Ishikawa (cell line): ENCODE measurements around the gene CAPZB.

Source experiments
- CEBPB ChIP-seq: IDR thresholded peaks from 2 replicates; pipeline ENCODE4 v1.6.1; 2012
- CREB1 ChIP-seq: IDR thresholded peaks from 2 replicates; pipeline ENCODE4 v1.6.1; 2012; ENCODE audit warnings: low read depth
- EGR1 ChIP-seq: IDR thresholded peaks from 2 replicates; pipeline ENCODE4 v1.6.1; 2012
- EP300 ChIP-seq: IDR thresholded peaks from 2 replicates; pipeline ENCODE4 v1.6.1; 2012; ENCODE audit warnings: borderline replicate concordance
- FOXM1 ChIP-seq: IDR thresholded peaks from 2 replicates; pipeline ENCODE4 v1.6.1; 2012; ENCODE audit warnings: low read depth, borderline replicate concordance
- NFIC ChIP-seq: IDR thresholded peaks from 2 replicates; pipeline ENCODE4 v1.6.1; 2012
- RAD21 ChIP-seq: IDR thresholded peaks from 2 replicates; pipeline ENCODE4 v1.6.1; 2012; ENCODE audit warnings: low read depth
- TAF1 ChIP-seq: IDR thresholded peaks from 2 replicates; pipeline ENCODE4 v1.6.1; 2012; ENCODE audit warnings: low read depth, mild to moderate bottlenecking
- TCF12 ChIP-seq: IDR thresholded peaks from 2 replicates; pipeline ENCODE4 v1.6.1; 2012; ENCODE audit warnings: low read depth
- TEAD4 ChIP-seq: IDR thresholded peaks from 2 replicates; pipeline ENCODE4 v1.6.1; 2012
- YY1 ChIP-seq: IDR thresholded peaks from 2 replicates; pipeline ENCODE4 v1.6.1; 2012; ENCODE audit warnings: low read depth
- ZBTB7A ChIP-seq: IDR thresholded peaks from 2 replicates; pipeline ENCODE4 v1.6.1; 2012; ENCODE audit warnings: low read depth
- TF ChIP-seq, protein P1 (sequence below): IDR thresholded peaks from 2 replicates; pipeline ENCODE4 v1.6.1; 2012; ENCODE audit warnings: low read depth, mild to moderate bottlenecking
- TF ChIP-seq, protein P2 (sequence below): IDR thresholded peaks from 2 replicates; pipeline ENCODE4 v1.6.1; 2012
- TF ChIP-seq, protein P3 (sequence below): IDR thresholded peaks from 2 replicates; pipeline ENCODE4 v1.6.1; 2012

Gene CAPZB

GRCh38 chr1:19439464-19440171 is 45.7 kb downstream of the CAPZB start:
- TF ChIP-seq RAD21 (peak; percentile 25; the same call in 1 of the 2 replicates), FOXM1 (no peak), CREB1 (no peak)

DNA sequence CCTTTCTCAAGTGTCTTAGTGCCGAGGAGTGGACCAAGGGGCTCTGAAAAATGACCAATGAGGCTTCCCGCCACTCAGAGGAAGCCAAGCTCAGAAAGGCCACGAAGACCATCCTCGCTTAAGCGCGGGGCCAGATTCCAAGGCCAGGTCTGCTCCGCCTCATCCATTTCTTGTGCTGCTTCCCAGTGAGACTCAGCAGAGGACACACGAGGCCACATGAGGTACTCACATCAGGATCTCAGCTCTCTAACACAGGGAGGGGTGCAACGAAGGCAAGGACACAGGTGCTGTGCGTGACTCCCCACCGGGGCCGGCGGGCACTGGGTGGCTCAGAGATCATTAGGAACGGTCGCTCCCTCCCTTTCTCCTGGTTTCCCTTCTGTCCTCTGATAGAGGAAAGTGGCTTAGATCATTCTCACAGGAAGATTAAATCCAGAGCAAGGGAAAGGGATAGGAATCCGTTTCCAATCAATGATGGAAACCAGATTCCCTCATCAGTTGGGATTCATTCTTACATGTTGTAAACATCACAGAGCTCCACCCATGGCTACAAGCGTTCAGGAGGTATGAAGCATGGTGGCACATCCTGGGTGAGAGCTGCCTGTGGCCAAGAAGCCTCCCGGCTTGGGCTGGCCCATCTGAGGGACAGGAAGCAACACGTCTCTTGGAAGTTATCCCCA is 46.7 kb downstream of the CAPZB start:
- TF ChIP-seq, protein P1, sequence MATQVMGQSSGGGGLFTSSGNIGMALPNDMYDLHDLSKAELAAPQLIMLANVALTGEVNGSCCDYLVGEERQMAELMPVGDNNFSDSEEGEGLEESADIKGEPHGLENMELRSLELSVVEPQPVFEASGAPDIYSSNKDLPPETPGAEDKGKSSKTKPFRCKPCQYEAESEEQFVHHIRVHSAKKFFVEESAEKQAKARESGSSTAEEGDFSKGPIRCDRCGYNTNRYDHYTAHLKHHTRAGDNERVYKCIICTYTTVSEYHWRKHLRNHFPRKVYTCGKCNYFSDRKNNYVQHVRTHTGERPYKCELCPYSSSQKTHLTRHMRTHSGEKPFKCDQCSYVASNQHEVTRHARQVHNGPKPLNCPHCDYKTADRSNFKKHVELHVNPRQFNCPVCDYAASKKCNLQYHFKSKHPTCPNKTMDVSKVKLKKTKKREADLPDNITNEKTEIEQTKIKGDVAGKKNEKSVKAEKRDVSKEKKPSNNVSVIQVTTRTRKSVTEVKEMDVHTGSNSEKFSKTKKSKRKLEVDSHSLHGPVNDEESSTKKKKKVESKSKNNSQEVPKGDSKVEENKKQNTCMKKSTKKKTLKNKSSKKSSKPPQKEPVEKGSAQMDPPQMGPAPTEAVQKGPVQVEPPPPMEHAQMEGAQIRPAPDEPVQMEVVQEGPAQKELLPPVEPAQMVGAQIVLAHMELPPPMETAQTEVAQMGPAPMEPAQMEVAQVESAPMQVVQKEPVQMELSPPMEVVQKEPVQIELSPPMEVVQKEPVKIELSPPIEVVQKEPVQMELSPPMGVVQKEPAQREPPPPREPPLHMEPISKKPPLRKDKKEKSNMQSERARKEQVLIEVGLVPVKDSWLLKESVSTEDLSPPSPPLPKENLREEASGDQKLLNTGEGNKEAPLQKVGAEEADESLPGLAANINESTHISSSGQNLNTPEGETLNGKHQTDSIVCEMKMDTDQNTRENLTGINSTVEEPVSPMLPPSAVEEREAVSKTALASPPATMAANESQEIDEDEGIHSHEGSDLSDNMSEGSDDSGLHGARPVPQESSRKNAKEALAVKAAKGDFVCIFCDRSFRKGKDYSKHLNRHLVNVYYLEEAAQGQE, result no peak
- TF ChIP-seq EP300, result no peak
- no peak for TF ChIP-seq RAD21
- no peak for TF ChIP-seq TEAD4
- TF ChIP-seq YY1, result no peak
- TF ChIP-seq EGR1, result no peak
- TF ChIP-seq ZBTB7A, result no peak
- TF ChIP-seq NFIC, result no peak
- TF ChIP-seq CEBPB, result no peak
- no peak for TF ChIP-seq CREB1

DNA sequence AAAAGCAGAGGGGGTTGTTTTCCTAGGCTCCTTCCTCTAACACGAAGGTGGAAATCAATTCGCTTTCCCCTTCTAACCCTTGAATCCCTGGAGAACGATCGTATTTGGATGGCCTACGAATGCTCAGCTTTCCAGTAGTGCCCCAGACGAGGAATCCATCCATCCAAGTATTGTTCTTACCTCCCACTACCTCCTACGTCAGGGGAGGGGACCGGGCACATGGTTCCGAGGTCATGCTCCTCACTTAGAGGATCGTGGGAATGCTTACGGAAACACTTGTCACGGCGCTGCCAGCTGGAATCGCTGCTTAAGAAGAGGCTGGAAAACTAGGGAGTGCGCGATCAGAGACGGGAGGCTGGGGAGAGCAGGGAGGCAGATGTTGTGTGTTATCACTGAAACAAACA is 47.4 kb downstream of the CAPZB start:
- TF ChIP-seq FOXM1 (no peak), TCF12 (no peak), CEBPB (no peak)
- TF ChIP-seq, protein P2, sequence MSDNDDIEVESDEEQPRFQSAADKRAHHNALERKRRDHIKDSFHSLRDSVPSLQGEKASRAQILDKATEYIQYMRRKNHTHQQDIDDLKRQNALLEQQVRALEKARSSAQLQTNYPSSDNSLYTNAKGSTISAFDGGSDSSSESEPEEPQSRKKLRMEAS, result no peak

- TF ChIP-seq TEAD4 (peak; percentile 37; the same call in 1 of the 2 replicates), FOXM1 (no peak), CEBPB (0 out of 2 replicates have a peak, but pooled peaks have one; percentile 20), NFIC (peak; percentile 74)
- TF ChIP-seq, protein P1, result no peak; the same call in 1 of the 2 replicates
Observed at GRCh38 chr1:19436716-19437476, 48.4 kb downstream of the CAPZB start.

DNA sequence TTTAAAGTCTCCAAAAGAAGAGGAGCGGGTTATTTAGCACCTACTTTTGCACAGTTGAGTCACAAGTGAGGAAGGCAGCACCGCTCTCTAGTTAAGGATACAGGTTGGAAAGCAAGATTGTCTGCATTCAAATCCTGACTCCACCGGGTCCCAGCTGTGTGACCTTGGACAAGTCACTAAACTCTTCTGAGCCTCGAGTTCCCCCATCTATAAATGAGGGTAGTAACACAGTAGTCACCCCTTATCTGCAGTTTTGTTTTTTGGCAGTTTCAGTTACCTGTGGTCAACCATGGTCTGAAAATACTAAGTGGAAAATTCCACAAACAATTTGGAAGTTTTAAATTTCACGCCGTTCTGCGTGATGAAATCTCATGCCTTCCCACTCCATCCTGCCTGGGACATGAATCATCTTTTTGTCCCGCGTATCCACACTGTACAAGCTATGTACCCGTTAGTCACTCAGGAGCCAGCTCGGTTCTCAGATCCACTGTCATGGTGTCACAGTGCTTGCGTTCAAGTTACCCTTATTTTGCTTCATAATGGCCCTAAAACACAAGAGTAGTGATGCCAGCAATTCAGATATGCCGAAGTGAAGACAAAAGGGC is 49.4 kb downstream of the CAPZB start:
- no peak for TF ChIP-seq RAD21
- no peak for TF ChIP-seq CEBPB
- no peak for TF ChIP-seq YY1
- TF ChIP-seq NFIC, result no peak
- no peak for TF ChIP-seq EP300
- TF ChIP-seq, protein P2, result no peak
- TF ChIP-seq ZBTB7A, result no peak
- TF ChIP-seq, protein P3, sequence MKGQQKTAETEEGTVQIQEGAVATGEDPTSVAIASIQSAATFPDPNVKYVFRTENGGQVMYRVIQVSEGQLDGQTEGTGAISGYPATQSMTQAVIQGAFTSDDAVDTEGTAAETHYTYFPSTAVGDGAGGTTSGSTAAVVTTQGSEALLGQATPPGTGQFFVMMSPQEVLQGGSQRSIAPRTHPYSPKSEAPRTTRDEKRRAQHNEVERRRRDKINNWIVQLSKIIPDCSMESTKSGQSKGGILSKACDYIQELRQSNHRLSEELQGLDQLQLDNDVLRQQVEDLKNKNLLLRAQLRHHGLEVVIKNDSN, result no peak
- no peak for TF ChIP-seq EGR1
- TF ChIP-seq TAF1, result no peak
- TF ChIP-seq FOXM1, result no peak
- TF ChIP-seq, protein P1, result no peak
- TF ChIP-seq CREB1, result no peak
- no peak for TF ChIP-seq TEAD4
- no peak for TF ChIP-seq TCF12
